ENCODE results near the gene TBC1D22B.

The TBC1D22B gene

DNA sequence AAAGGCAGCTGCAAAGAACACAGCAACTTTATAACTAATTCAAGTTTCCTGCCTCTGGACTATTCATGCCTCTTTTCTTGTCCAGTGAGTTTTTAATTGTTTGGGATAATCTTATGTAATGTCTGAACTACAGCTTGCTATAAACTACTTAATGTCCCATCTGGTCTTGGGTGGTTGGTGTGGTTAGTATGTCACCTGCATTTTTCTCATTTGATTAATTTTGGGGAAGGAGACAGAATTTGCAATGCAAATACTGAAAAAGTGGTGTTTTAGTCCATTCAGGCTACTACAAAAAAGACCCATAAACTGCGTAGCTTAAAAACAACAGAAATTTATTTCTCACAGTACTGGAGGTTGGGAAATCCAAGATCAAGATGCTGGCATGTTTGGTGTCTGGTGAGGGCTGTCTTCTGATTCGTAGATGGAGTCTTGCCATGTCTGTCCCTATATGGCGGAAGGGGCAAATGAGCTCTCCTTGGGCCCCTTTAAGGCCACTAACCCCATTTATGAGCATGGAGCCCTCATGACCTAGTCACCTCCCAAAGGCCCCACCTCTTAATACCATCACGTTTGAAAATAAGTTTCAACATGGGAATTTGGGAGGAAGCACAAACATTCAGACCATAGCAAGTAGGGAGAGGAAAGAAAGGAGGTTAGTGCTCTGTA is 118.6 kb downstream of the TBC1D22B start:
- DNase-seq (ENCODE audit: low spot score): no peak
- TF ChIP-seq, protein P1, sequence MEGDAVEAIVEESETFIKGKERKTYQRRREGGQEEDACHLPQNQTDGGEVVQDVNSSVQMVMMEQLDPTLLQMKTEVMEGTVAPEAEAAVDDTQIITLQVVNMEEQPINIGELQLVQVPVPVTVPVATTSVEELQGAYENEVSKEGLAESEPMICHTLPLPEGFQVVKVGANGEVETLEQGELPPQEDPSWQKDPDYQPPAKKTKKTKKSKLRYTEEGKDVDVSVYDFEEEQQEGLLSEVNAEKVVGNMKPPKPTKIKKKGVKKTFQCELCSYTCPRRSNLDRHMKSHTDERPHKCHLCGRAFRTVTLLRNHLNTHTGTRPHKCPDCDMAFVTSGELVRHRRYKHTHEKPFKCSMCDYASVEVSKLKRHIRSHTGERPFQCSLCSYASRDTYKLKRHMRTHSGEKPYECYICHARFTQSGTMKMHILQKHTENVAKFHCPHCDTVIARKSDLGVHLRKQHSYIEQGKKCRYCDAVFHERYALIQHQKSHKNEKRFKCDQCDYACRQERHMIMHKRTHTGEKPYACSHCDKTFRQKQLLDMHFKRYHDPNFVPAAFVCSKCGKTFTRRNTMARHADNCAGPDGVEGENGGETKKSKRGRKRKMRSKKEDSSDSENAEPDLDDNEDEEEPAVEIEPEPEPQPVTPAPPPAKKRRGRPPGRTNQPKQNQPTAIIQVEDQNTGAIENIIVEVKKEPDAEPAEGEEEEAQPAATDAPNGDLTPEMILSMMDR (IDR thresholded peaks at IDR 0.05; ENCODE audit: extremely low read depth, insufficient read depth, missing control alignments): no peak
- in situ Hi-C loops (cut with MboI; ENCODE audit: low pct_unique_long_range_greater_than_20kb, low sequenced_read_pairs, unreplicated experiment): loop anchor here (25.0 kb wide), 1 partner anchor 311 kb away; the partner anchor contains the start of gene MDGA1

DNA sequence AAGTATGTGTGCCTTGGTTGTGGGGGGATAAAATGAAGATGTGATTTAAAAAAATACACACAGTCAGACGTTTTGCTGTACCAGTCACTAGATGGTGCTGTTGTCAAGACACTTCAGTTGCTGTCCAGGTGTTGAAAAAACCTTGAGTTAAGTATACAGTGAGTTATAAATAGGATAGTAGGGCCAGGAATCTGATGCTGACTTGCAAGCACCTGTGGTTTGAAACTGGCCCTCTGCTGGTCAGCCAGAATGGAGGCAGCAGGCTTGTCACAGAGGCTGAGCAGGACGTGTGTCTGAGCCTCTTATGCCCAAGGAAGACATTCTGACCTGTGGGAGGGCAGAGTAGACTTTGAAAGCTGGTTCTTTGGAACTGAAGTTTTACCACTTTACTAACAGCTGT is 124.0 kb downstream of the TBC1D22B start:
- in situ Hi-C loops (cut with MboI; ENCODE audit: low pct_unique_long_range_greater_than_20kb, low sequenced_read_pairs, unreplicated experiment): loop anchor here (25.0 kb wide), 1 partner anchor 306 kb away; the partner anchor contains the start of gene MDGA1

More for the DNA sequence above, 124.0 kb downstream of the TBC1D22B start:
- peak; percentile 65 for DNase-seq (ENCODE audit: low spot score)
- TF ChIP-seq, protein P1 (IDR thresholded peaks at IDR 0.05; ENCODE audit: extremely low read depth, insufficient read depth, missing control alignments): peak; percentile 60
